H9 (cell line): ENCODE measurements around the gene WIPF2. TPM values are rescaled to one million over a fixed set of nuclear protein-coding genes. Genes with fewer than 3 reads are reported as not detected.

Experiments
- DNase-seq: peaks from one replicate; pipeline ENCODE4 v3.0.0-alpha.2; 2017
- H2AFZ ChIP-seq: one replicate; pipeline ENCODE4 v1.6.1; 2013; ENCODE audit warnings: mild to moderate bottlenecking, low read length, control low read depth, moderate library complexity
- H2AK5ac ChIP-seq: 2 replicates; pipeline ENCODE4 v1.6.1; 2013; ENCODE audit warnings: low read length, control low read depth, mixed read lengths; ENCODE audit not compliant: insufficient read length
- H2BK120ac ChIP-seq: one replicate; pipeline ENCODE4 v1.6.1; 2013; ENCODE audit warnings: low read depth, mild to moderate bottlenecking, low read length, control low read depth, inconsistent platforms; ENCODE audit not compliant: poor library complexity, severe bottlenecking
- H2BK12ac ChIP-seq: 2 replicates; pipeline ENCODE4 v1.6.1; 2013; ENCODE audit warnings: low read length, control low read depth, mixed read lengths, low read depth; ENCODE audit not compliant: insufficient read length
- H2BK15ac ChIP-seq: 2 replicates; pipeline ENCODE4 v1.6.1; 2013; ENCODE audit warnings: low read depth, low read length, control low read depth
- H2BK20ac ChIP-seq: one replicate; pipeline ENCODE4 v1.6.1; 2013; ENCODE audit warnings: low read depth, mild to moderate bottlenecking, low read length, control low read depth, inconsistent platforms; ENCODE audit not compliant: poor library complexity, severe bottlenecking
- H2BK5ac ChIP-seq: 2 replicates; pipeline ENCODE4 v1.6.1; 2013; ENCODE audit warnings: low read length, control low read depth, mixed read lengths; ENCODE audit not compliant: insufficient read length
- H3K14ac ChIP-seq: 2 replicates; pipeline ENCODE4 v1.6.1; 2013; ENCODE audit warnings: low read length, control low read depth; ENCODE audit not compliant: insufficient read depth
- H3K18ac ChIP-seq: 2 replicates; pipeline ENCODE4 v1.6.1; 2013; ENCODE audit warnings: low read depth, mild to moderate bottlenecking, mixed read lengths, low read length, control low read depth; ENCODE audit not compliant: insufficient read length
- H3K23ac ChIP-seq: 2 replicates; pipeline ENCODE4 v1.6.1; 2013; ENCODE audit warnings: low read length, control low read depth, mixed read lengths, low read depth; ENCODE audit not compliant: insufficient read length
- H3K23me2 ChIP-seq: 2 replicates; pipeline ENCODE4 v1.6.1; 2013; ENCODE audit warnings: low read depth, mild to moderate bottlenecking, mixed read lengths, low read length, control low read depth; ENCODE audit not compliant: insufficient read length, poor library complexity, severe bottlenecking
- H3K27ac ChIP-seq: 2 replicates; pipeline ENCODE4 v1.5.1; 2013; ENCODE audit warnings: low read length, control low read depth, mixed read lengths, low read depth; ENCODE audit not compliant: insufficient read length
- H3K27me3 ChIP-seq: 2 replicates; pipeline ENCODE4 v1.6.1; 2013; ENCODE audit warnings: low read length, control low read depth, inconsistent platforms; ENCODE audit not compliant: insufficient read depth
- H3K4ac ChIP-seq: 2 replicates; pipeline ENCODE4 v1.6.1; 2013; ENCODE audit warnings: low read depth, mild to moderate bottlenecking, control low read depth, inconsistent platforms, low read length, moderate library complexity
- H3K4me1 ChIP-seq: 2 replicates; pipeline ENCODE4 v1.6.1; 2013; ENCODE audit warnings: low read length, control low read depth, inconsistent platforms; ENCODE audit not compliant: insufficient read depth
- H3K4me2 ChIP-seq: 2 replicates; pipeline ENCODE4 v1.6.1; 2013; ENCODE audit warnings: low read length, control low read depth, mixed read lengths; ENCODE audit not compliant: insufficient read length, insufficient read depth
- H3K56ac ChIP-seq: 2 replicates; pipeline ENCODE4 v1.6.1; 2013; ENCODE audit warnings: low read depth, mild to moderate bottlenecking, mixed read lengths, low read length, control low read depth; ENCODE audit not compliant: insufficient read length
- H3K79me1 ChIP-seq: 2 replicates; pipeline ENCODE4 v1.6.1; 2013; ENCODE audit warnings: low read depth, mild to moderate bottlenecking, moderate library complexity, low read length, control low read depth, inconsistent platforms; ENCODE audit not compliant: insufficient read depth, poor library complexity, severe bottlenecking
- H3K79me2 ChIP-seq: 2 replicates; pipeline ENCODE4 v1.6.1; 2013; ENCODE audit warnings: low read length, control low read depth, inconsistent platforms; ENCODE audit not compliant: insufficient read depth
- H3K9ac ChIP-seq: 2 replicates; pipeline ENCODE4 v1.6.1; 2013; ENCODE audit warnings: low read length, control low read depth, mixed read lengths; ENCODE audit not compliant: insufficient read length; ENCODE audit errors: extremely low read depth
- H3K9me3 ChIP-seq: one replicate; pipeline ENCODE4 v1.6.1; 2013; ENCODE audit warnings: low read depth, low read length, inconsistent platforms; ENCODE audit not compliant: control insufficient read depth
- H3T11ph ChIP-seq: one replicate; pipeline ENCODE4 v1.6.1; 2013; ENCODE audit warnings: mild to moderate bottlenecking, low read length, control low read depth, inconsistent platforms
- H4K20me1 ChIP-seq: one replicate; pipeline ENCODE4 v1.6.1; 2013; ENCODE audit not compliant: control insufficient read depth, insufficient read length, insufficient read depth
- H4K5ac ChIP-seq: 2 replicates; pipeline ENCODE4 v1.6.1; 2013; ENCODE audit warnings: low read depth, mild to moderate bottlenecking, mixed read lengths, low read length, control low read depth; ENCODE audit not compliant: insufficient read length
- H4K8ac ChIP-seq: replicated peaks from 2 replicates; pipeline ENCODE4 v1.6.1; 2013; ENCODE audit warnings: low read length, control low read depth, mixed read lengths, low read depth; ENCODE audit not compliant: insufficient read length
- H4K91ac ChIP-seq: 2 replicates; pipeline ENCODE4 v1.6.1; 2013; ENCODE audit warnings: low read depth, mild to moderate bottlenecking, moderate library complexity, mixed read lengths, low read length, control low read depth; ENCODE audit not compliant: insufficient read length
- H3K27ac Mint-ChIP-seq, 3 experiments: 2 replicates in 2 of 3; 3 replicates in 1 of 3; pipeline ENCODE4 v1.8.0; 2020 to 2021; ENCODE audit warnings: mixed read lengths in 3 of 3, mild to moderate bottlenecking in 1 of 3, moderate library complexity in 1 of 3
- H3K27me3 Mint-ChIP-seq: 2 replicates; pipeline ENCODE4 v1.8.0; 2021; ENCODE audit warnings: low read depth, mild to moderate bottlenecking, moderate library complexity, mixed read lengths
- H3K36me3 Mint-ChIP-seq, 3 experiments: 2 replicates in 2 of 3; 3 replicates in 1 of 3; pipeline ENCODE4 v1.8.0; 2020 to 2021; ENCODE audit warnings: low read depth in 3 of 3, mixed read lengths in 3 of 3; ENCODE audit not compliant: insufficient read depth in 1 of 3
- H3K4me1 Mint-ChIP-seq, 2 experiments: 2 replicates each; pipeline ENCODE4 v1.8.0; 2020; ENCODE audit warnings: mixed read lengths in 2 of 2
- H3K4me3 Mint-ChIP-seq, 2 experiments: 2 replicates in 1 of 2; 3 replicates in 1 of 2; pipeline ENCODE4 v1.8.0; 2020 to 2021; ENCODE audit warnings: mild to moderate bottlenecking in 2 of 2, mixed read lengths in 2 of 2, moderate library complexity in 1 of 2
- H3K9me3 Mint-ChIP-seq, 2 experiments: 2 replicates in 1 of 2; 3 replicates in 1 of 2; pipeline ENCODE4 v1.8.0; 2020; ENCODE audit warnings: mild to moderate bottlenecking in 2 of 2, mixed read lengths in 2 of 2, moderate library complexity in 1 of 2
- WGBS: extraction: QIAGEN DNeasy Blood & Tissue Kit; methylation state at CpG from one replicate; pipeline ENCODE4 v1.1.7; 2013; ENCODE audit warnings: missing lambda C conversion rate, low lambda C conversion rate, mixed read lengths; ENCODE audit not compliant: insufficient read length; ENCODE audit errors: extremely low coverage; 5-methylcytosine and 5-hydroxymethylcytosine counted together
- total RNA-seq: library from RNA; stranded (reverse); gene quantifications from 2 replicates; pipeline ENCODE4 v1.2.1, GENCODE V29; 2021
- TF ChIP-seq, protein P1 (sequence below): fragments of 200-600 bp; sonication (generic); conservative IDR thresholded peaks from 3 replicates; pipeline ENCODE4 v1.8.0; 2021; ENCODE audit warnings: antibody characterized with exemption, mild to moderate bottlenecking

WIPF2 gene
- total RNA-seq, 1 experiment from 2014 or later = 24.2 TPM

DNA sequence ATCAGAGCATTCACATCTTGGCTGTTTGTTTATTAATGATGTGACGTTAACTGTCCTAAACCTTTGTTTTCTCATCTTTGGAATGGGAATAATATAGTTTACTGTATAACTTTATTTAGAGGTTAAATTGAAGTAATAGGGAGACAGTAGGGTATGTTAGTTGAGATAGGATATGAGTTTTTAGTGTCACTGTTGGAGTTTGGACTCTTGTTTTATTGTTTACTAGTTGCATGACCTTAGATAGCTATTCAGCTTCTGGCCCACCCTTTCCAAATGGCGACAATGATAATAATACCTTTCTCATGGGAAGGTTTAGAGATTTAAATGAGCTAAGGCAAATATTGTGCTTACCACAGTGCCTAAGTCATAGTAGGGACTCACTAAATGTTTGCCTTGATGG is 40.4 kb downstream of the WIPF2 start:
- no peak overlapping the region for H3K4me3 Mint-ChIP-seq
- no peaks in the 10 kb centered on the region for H3K79me1 ChIP-seq
- H3K23ac ChIP-seq = no peak overlapping the region
- DNase-seq = no peak
- H3K27ac ChIP-seq = no peak overlapping the region
- 0 out of 4 replicates have a peak, but pooled peaks cover 0 to 2% of the 10 kb centered on the region in 2 experiments for H3K4me1 Mint-ChIP-seq
- H3K4me2 ChIP-seq = no peak overlapping the region
- H4K20me1 ChIP-seq = no peaks in the 10 kb centered on the region
- H4K8ac ChIP-seq = no peak overlapping the region
- TF ChIP-seq, protein P1, sequence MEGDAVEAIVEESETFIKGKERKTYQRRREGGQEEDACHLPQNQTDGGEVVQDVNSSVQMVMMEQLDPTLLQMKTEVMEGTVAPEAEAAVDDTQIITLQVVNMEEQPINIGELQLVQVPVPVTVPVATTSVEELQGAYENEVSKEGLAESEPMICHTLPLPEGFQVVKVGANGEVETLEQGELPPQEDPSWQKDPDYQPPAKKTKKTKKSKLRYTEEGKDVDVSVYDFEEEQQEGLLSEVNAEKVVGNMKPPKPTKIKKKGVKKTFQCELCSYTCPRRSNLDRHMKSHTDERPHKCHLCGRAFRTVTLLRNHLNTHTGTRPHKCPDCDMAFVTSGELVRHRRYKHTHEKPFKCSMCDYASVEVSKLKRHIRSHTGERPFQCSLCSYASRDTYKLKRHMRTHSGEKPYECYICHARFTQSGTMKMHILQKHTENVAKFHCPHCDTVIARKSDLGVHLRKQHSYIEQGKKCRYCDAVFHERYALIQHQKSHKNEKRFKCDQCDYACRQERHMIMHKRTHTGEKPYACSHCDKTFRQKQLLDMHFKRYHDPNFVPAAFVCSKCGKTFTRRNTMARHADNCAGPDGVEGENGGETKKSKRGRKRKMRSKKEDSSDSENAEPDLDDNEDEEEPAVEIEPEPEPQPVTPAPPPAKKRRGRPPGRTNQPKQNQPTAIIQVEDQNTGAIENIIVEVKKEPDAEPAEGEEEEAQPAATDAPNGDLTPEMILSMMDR = no peak
- H3K9ac ChIP-seq = no peak overlapping the region
- no peak overlapping the region for H2BK15ac ChIP-seq
- no peaks in the 10 kb centered on the region for H3K27me3 ChIP-seq
- H3K79me2 ChIP-seq = no peaks in the 10 kb centered on the region
- no peaks in the 10 kb centered on the region for H3K9me3 ChIP-seq
- H3K56ac ChIP-seq = no peak overlapping the region
- no peak overlapping the region for H4K91ac ChIP-seq
- H3K27ac Mint-ChIP-seq = peak overlapping the region in 1 of 3 experiments; percentile 80; a peak in 1 of 7 replicates
- no peak overlapping the region for H2AFZ ChIP-seq
- H3K4ac ChIP-seq = no peak overlapping the region
- no peaks in the 10 kb centered on the region for H3K9me3 Mint-ChIP-seq
- H2BK12ac ChIP-seq = no peak overlapping the region
- H2BK120ac ChIP-seq = no peak overlapping the region
- no peaks in the 10 kb centered on the region for H3K4me1 ChIP-seq
- H2BK20ac ChIP-seq = no peak overlapping the region
- peaks cover 25 to 52% (median 46%) of the 10 kb centered on the region in 3 experiments; a peak in 6 of 7 replicates for H3K36me3 Mint-ChIP-seq
- H3T11ph ChIP-seq = no peak overlapping the region
- no peaks in the 10 kb centered on the region for H3K23me2 ChIP-seq
- no peaks in the 10 kb centered on the region for H3K27me3 Mint-ChIP-seq
- no peak overlapping the region for H3K18ac ChIP-seq
- no peak overlapping the region for H2BK5ac ChIP-seq
- H3K14ac ChIP-seq = no peak overlapping the region
- no peak overlapping the region for H4K5ac ChIP-seq
- no peak overlapping the region for H2AK5ac ChIP-seq
- no CpG with 5 or more reads among the region's 2 CpGs for WGBS
